K562 (cell line): Measurements from ENCODE around the gene KLHL41. TPM values are rescaled to one million over a fixed set of nuclear protein-coding genes. Genes with fewer than 3 reads are reported as not detected.
A peak's percentile ranks its signal among the peaks of the same experiment; 100 is the strongest.

Source experiments
- BRD4 ChIP-seq: fragments of 200-600 bp; sonication (generic); IDR thresholded peaks from 2 replicates; pipeline ENCODE4 v1.6.1; 2017; ENCODE audit warnings: inconsistent platforms
- C11orf30 ChIP-seq: fragments of 450-650 bp; IDR thresholded peaks from 2 replicates; pipeline ENCODE4 v1.6.1; 2016; ENCODE audit warnings: low read depth, mild to moderate bottlenecking
- CCAR2 ChIP-seq: fragments of 200-400 bp; formaldehyde crosslinking; IDR thresholded peaks from 2 replicates; pipeline ENCODE4 v1.6.1; 2017; ENCODE audit warnings: mild to moderate bottlenecking, low read depth, low read length
- GTF2E2 ChIP-seq: fragments of 200-800 bp; sonication (Bioruptor generic); IDR thresholded peaks from 2 replicates; pipeline ENCODE4 v1.6.1; 2016; ENCODE audit warnings: missing genetic modification characterization, missing compliant biosample characterization
- GTF2F1 ChIP-seq: IDR thresholded peaks from 2 replicates; pipeline ENCODE4 v1.6.1; 2011; ENCODE audit warnings: low read depth, low read length, improper control_type of control experiment
- JUN ChIP-seq, 2 experiments: sonication (generic) in 1 of 2; formaldehyde crosslinking in 1 of 2; IDR thresholded peaks; 2 replicates each; pipeline versions ENCODE4 v1.6.1 to v1.8.0; 2012 to 2022; ENCODE audit warnings: borderline replicate concordance in 2 of 2, mild to moderate bottlenecking in 2 of 2, improper control_type of control experiment in 1 of 2, low read depth in 1 of 2, low read length in 1 of 2, missing genetic modification reagents in 1 of 2
- KLF6 ChIP-seq: fragments of 250-450 bp; sonication (Bioruptor Pico); IDR thresholded peaks from 2 replicates; pipeline ENCODE4 v1.4.0; 2020; ENCODE audit warnings: mild to moderate bottlenecking, moderate library complexity, borderline replicate concordance
- NFE2 ChIP-seq: IDR thresholded peaks from 2 replicates; pipeline ENCODE4 v1.6.1; 2014; ENCODE audit warnings: antibody characterized with exemption, low read depth
- NFXL1 ChIP-seq: fragments of 450-650 bp; formaldehyde crosslinking; IDR thresholded peaks from 2 replicates; pipeline ENCODE4 v1.4.0; 2021; ENCODE audit warnings: mild to moderate bottlenecking
- POLR2A ChIP-seq: fragments of 450-650 bp; conservative IDR thresholded peaks from 2 replicates; pipeline ENCODE4 v1.6.1; 2016
- TRIM28 ChIP-seq: fragments of 450-650 bp; IDR thresholded peaks from 2 replicates; pipeline ENCODE4 v1.6.1; 2017
- ZC3H8 ChIP-seq: fragments of 450-650 bp; IDR thresholded peaks from 2 replicates; pipeline ENCODE4 v1.6.1; 2017
- ZFPM2 ChIP-seq: fragments of 250-450 bp; sonication (Bioruptor Pico); IDR thresholded peaks from 2 replicates; pipeline ENCODE4 v1.5.1; 2022; ENCODE audit warnings: mild to moderate bottlenecking
- ZNF274 ChIP-seq: IDR thresholded peaks from 2 replicates; pipeline ENCODE4 v1.6.1; 2011; ENCODE audit warnings: low read depth, mild to moderate bottlenecking, low read length, moderate library complexity, borderline replicate concordance
- polyA plus RNA-seq, 8 experiments: library from polyadenylated mRNA; depleted of rRNA in 4 of 8; stranded (reverse) in 5 of 8; unstranded in 3 of 8; fragments of >200 nt; fragmentation: Nextera tagmentation in 2 of 8; fragmentation: Illumina TruSeq in 1 of 8; extraction: Ambion mirVana in 2 of 8; extraction: Trizol in 1 of 8; gene quantifications; 2 replicates each; pipeline versions ENCODE4 v1.2.1 to v1.2.3, GENCODE V29; 2011 to 2014; ENCODE audit warnings: inconsistent platforms in 1 of 8, missing spikeins in 1 of 8
- total RNA-seq, 7 experiments: library from RNA; depleted of rRNA in 6 of 7; stranded (reverse); fragments of >200 nt in 6 of 7; fragmentation: Illumina TruSeq in 2 of 7; extraction: Trizol in 2 of 7; gene quantifications; 2 replicates each; pipeline versions ENCODE4 v1.2.1 to v1.2.3, GENCODE V29; 2011 to 2021; ENCODE audit warnings: low replicate concordance in 1 of 7
- TF ChIP-seq, protein P1 (sequence below), 2 experiments: fragments of 250-450 bp in 1 of 2; fragments of 450-650 bp in 1 of 2; sonication (Bioruptor Pico) in 1 of 2; IDR thresholded peaks; 2 replicates each; pipeline versions ENCODE4 v1.6.1 to v1.8.0; 2016 to 2021; ENCODE audit warnings: mild to moderate bottlenecking in 2 of 2, moderate library complexity in 2 of 2, missing compliant biosample characterization in 1 of 2, missing genetic modification characterization in 1 of 2
- TF ChIP-seq, protein P2 (sequence below): fragments of 450-650 bp; IDR thresholded peaks from 2 replicates; pipeline ENCODE4 v1.6.1; 2018; ENCODE audit warnings: mild to moderate bottlenecking, low read depth; ENCODE audit not compliant: partially characterized antibody
- TF ChIP-seq, protein P3 (sequence below): fragments of 250-450 bp; sonication (Bioruptor Pico); IDR thresholded peaks from 2 replicates; pipeline ENCODE4 v1.8.0; 2022; ENCODE audit warnings: inconsistent platforms, mild to moderate bottlenecking, moderate library complexity, borderline replicate concordance
- TF ChIP-seq, protein P4 (sequence below): sonication (generic); formaldehyde crosslinking; IDR thresholded peaks from 2 replicates; pipeline ENCODE4 v1.8.0; 2022; ENCODE audit warnings: missing genetic modification reagents, mild to moderate bottlenecking, moderate library complexity, borderline replicate concordance
- TF ChIP-seq, protein P5 (sequence below): sonication (generic); formaldehyde crosslinking; IDR thresholded peaks from 2 replicates; pipeline ENCODE4 v1.8.1; 2023; ENCODE audit warnings: mild to moderate bottlenecking, missing genetic modification reagents

KLHL41 gene
- total and polyA plus RNA-seq, 9 of the 15 experiments (the other 6 are each of a cell fraction or from before 2014, with no cell fraction given): 0.05 to 1.5 (median 0.09) TPM

DNA sequence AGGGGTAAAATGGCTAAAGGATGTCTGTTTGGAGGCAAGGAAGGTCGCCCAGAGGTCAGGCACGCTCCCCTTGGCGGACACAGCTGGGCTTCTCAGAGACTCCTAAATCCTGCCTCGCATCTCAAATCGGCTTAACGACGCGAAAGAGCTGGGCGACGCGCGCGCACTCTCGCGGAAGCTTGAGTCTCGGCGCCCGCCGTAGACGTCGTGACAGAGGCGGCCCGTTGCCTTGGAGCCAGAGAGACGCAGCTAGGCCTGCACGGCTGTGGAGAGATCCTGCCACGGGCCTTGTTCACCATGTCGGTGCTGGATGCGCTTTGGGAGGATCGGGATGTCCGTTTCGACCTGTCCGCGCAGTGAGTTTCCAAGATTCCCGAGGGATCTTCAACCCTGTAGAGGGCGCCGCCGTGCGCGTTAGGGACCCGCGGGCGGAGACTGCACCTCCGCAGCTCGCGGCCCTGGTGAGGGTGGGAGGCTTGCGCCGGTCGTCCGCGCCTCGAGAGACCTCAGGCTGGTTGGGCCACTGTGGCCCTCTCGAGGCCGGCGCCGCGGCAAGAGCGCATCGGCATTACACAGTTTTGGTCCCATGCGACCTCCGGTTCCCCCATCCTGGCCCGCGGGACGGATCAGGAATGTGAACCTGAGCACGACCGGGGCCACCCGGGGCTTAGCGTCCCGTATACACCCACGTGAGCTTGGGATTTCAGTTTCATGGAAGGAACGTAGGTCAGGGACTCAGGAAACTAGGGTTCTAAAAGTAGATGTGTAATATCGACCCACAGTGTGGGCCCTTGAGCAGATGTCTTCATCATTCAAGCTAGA, 30.0 kb upstream of the KLHL41 start, which contains the start of gene BBS5 (continued):
- TF ChIP-seq, protein P1, sequence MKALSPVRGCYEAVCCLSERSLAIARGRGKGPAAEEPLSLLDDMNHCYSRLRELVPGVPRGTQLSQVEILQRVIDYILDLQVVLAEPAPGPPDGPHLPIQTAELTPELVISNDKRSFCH (CRISPR knock-in tag; IDR thresholded peaks at IDR 0.05): no peak
- TF ChIP-seq, protein P1 (tag; IDR thresholded peaks at IDR 0.05): peak; percentile 82
- TF ChIP-seq BRD4 (no peak), ZFPM2 (CRISPR knock-in tag) (no peak), ZC3H8 (no peak), KLF6 (no peak), NFXL1 (no peak), GTF2E2 (no peak; the same call in 1 of the 2 replicates), C11orf30 (peak; percentile 85), TRIM28 (no peak), CCAR2 (no peak), GTF2F1 (no peak), NFE2 (no peak), JUN (IDR thresholded peaks at IDR 0.05; ENCODE audit: borderline replicate concordance, low read depth, low read length) (no peak), JUN (CRISPR knock-in tag; IDR thresholded peaks at IDR 0.05; ENCODE audit: borderline replicate concordance) (peak; percentile 83; the same call in 1 of the 2 replicates), POLR2A (peak; percentile 72), ZNF274 (no peak)
- TF ChIP-seq, protein P2, sequence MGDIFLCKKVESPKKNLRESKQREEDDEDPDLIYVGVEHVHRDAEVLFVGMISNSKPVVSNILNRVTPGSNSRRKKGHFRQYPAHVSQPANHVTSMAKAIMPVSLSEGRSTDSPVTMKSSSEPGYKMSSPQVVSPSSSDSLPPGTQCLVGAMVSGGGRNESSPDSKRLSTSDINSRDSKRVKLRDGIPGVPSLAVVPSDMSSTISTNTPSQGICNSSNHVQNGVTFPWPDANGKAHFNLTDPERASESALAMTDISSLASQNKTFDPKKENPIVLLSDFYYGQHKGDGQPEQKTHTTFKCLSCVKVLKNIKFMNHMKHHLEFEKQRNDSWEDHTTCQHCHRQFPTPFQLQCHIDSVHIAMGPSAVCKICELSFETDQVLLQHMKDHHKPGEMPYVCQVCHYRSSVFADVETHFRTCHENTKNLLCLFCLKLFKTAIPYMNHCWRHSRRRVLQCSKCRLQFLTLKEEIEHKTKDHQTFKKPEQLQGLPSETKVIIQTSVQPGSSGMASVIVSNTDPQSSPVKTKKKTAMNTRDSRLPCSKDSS: no peak
- TF ChIP-seq, protein P3, sequence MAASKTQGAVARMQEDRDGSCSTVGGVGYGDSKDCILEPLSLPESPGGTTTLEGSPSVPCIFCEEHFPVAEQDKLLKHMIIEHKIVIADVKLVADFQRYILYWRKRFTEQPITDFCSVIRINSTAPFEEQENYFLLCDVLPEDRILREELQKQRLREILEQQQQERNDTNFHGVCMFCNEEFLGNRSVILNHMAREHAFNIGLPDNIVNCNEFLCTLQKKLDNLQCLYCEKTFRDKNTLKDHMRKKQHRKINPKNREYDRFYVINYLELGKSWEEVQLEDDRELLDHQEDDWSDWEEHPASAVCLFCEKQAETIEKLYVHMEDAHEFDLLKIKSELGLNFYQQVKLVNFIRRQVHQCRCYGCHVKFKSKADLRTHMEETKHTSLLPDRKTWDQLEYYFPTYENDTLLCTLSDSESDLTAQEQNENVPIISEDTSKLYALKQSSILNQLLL: no peak
- TF ChIP-seq, protein P4, sequence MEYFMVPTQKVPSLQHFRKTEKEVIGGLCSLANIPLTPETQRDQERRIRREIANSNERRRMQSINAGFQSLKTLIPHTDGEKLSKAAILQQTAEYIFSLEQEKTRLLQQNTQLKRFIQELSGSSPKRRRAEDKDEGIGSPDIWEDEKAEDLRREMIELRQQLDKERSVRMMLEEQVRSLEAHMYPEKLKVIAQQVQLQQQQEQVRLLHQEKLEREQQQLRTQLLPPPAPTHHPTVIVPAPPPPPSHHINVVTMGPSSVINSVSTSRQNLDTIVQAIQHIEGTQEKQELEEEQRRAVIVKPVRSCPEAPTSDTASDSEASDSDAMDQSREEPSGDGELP: peak; percentile 86; the same call in 1 of the 2 replicates
- TF ChIP-seq, protein P5, sequence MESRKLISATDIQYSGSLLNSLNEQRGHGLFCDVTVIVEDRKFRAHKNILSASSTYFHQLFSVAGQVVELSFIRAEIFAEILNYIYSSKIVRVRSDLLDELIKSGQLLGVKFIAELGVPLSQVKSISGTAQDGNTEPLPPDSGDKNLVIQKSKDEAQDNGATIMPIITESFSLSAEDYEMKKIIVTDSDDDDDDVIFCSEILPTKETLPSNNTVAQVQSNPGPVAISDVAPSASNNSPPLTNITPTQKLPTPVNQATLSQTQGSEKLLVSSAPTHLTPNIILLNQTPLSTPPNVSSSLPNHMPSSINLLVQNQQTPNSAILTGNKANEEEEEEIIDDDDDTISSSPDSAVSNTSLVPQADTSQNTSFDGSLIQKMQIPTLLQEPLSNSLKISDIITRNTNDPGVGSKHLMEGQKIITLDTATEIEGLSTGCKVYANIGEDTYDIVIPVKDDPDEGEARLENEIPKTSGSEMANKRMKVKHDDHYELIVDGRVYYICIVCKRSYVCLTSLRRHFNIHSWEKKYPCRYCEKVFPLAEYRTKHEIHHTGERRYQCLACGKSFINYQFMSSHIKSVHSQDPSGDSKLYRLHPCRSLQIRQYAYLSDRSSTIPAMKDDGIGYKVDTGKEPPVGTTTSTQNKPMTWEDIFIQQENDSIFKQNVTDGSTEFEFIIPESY (CRISPR knock-in tag): peak; percentile 77
